Mucosa of rectum (tissue), 2 donors: Measurements from ENCODE around the gene MS4A8.
"Not testable (repeated sequence)": the region's sequence is repeated elsewhere in the genome, so short reads cannot be mapped to it uniquely, and the experiment has no call there.

Experiments used
- H3K27ac ChIP-seq, 2 donors: one replicate each; pipeline ENCODE4 v1.7.0; 2013; ENCODE audit warnings: inconsistent platforms in 2 of 2, low read depth in 2 of 2, low read length in 2 of 2
- H3K27me3 ChIP-seq, 2 donors: one replicate each; pipeline ENCODE4 v1.7.0; 2013; ENCODE audit warnings: low read length in 2 of 2; ENCODE audit not compliant: control insufficient read depth in 2 of 2, insufficient read depth in 2 of 2
- H3K36me3 ChIP-seq, 2 donors: one replicate each; pipeline ENCODE4 v1.7.0; 2013; ENCODE audit warnings: low read length in 2 of 2; ENCODE audit not compliant: control insufficient read depth in 2 of 2, insufficient read depth in 2 of 2
- H3K4me1 ChIP-seq, 2 donors: one replicate each; pipeline ENCODE4 v1.7.0; 2013; ENCODE audit warnings: low read length in 2 of 2, mild to moderate bottlenecking in 1 of 2; ENCODE audit not compliant: control insufficient read depth in 2 of 2, insufficient read depth in 2 of 2
- H3K4me3 ChIP-seq, 2 donors: one replicate each; pipeline ENCODE4 v1.7.0; 2013; ENCODE audit warnings: low read length in 2 of 2
- H3K9ac ChIP-seq, 2 donors: one replicate each; pipeline ENCODE4 v1.7.0; 2013; ENCODE audit warnings: low read length in 2 of 2, low read depth in 1 of 2, mild to moderate bottlenecking in 1 of 2
- H3K9me3 ChIP-seq, 2 donors: one replicate each; pipeline ENCODE4 v1.7.0; 2013; ENCODE audit warnings: low read length in 2 of 2; ENCODE audit not compliant: control insufficient read depth in 2 of 2
- donor health status: healthy.
- donor health status: Normal muscosa, but diverticular disease.

The MS4A8 gene

DNA sequence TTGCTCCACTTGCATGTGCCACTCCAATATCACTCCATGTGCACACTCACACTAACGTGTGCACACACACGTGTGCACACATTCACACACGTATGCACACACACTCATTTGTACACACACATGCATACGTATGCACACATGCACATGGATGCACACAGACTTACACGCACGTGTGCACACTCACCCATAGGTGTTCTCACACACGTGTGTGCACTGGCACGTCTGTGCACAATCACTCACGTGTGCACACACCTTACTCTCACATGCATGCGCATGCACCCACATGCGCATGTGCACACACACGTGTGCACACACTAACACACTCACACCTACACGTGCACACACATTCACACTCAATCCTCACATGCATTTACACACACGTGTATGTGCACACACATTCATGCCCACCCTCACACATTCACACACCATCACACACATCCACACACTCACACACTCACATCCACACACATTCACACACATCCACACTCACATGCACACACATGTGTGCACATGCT is 48.0 kb downstream of the MS4A8 start:
- Histone ChIP-seq H3K4me3 (no peak overlapping the region), H3K9ac (no peak overlapping the region), H3K27me3 (peaks cover 3% of the 10 kb centered on the region in 2 donors), H3K9me3 (no peaks in the 10 kb centered on the region), H3K27ac (no peak overlapping the region), H3K36me3 (no peaks in the 10 kb centered on the region), H3K4me1 (no peaks in the 10 kb centered on the region)

GRCh38 chr11:60748225-60748624 is 48.8 kb downstream of the MS4A8 start:
- no peak overlapping the region for H3K4me3 ChIP-seq
- H3K36me3 ChIP-seq = no peaks in the 10 kb centered on the region
- H3K4me1 ChIP-seq = no peaks in the 10 kb centered on the region
- no peak overlapping the region for H3K27ac ChIP-seq
- H3K9ac ChIP-seq = no peak overlapping the region
- H3K27me3 ChIP-seq = peaks cover 3% of the 10 kb centered on the region in 2 donors
- H3K9me3 ChIP-seq = no peaks in the 10 kb centered on the region

DNA sequence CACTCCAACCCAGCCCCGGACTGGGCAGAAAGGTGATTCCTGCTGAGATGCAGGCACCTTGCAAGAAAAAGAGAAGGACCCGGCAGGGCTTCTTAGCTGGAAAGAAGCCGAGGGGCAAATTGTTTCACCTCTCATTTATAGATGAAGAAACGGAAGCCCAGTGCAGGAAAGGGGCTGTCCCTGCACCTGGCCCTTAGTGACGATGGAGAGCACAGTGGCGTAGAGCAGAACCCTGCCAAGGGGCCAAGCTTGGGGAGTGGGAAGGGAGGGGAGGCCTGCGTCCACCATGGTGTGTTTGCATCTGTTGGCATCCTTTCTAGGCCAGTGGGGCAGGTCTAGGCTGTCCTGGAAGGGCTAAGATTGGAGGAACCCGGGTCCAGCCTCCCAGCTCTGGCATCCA is 49.4 kb downstream of the MS4A8 start:
- H3K36me3 ChIP-seq = no peaks in the 10 kb centered on the region
- H3K4me3 ChIP-seq = no peak overlapping the region
- no peaks in the 10 kb centered on the region for H3K9me3 ChIP-seq
- H3K27ac ChIP-seq = no peak overlapping the region
- no peak overlapping the region for H3K9ac ChIP-seq
- H3K27me3 ChIP-seq = peaks cover 0 to 3% of the 10 kb centered on the region in 2 donors
- no peaks in the 10 kb centered on the region for H3K4me1 ChIP-seq

- no peaks in the 10 kb centered on the region for H3K9me3 ChIP-seq
- H3K9ac ChIP-seq = no peak overlapping the region
- peaks cover 0 to 3% of the 10 kb centered on the region in 2 donors for H3K27me3 ChIP-seq
- H3K4me1 ChIP-seq = no peaks in the 10 kb centered on the region
- H3K36me3 ChIP-seq = no peaks in the 10 kb centered on the region
- no peak overlapping the region for H3K4me3 ChIP-seq
- H3K27ac ChIP-seq = no peak overlapping the region
These were observed 51.5 kb downstream of the MS4A8 start for GRCh38 chr11:60750911-60751310.

- Histone ChIP-seq H3K4me1 (no peaks in the 10 kb centered on the region), H3K9me3 (no peaks in the 10 kb centered on the region), H3K36me3 (no peaks in the 10 kb centered on the region), H3K4me3 (no peak overlapping the region), H3K27me3 (peaks cover 0 to 3% of the 10 kb centered on the region in 2 donors), H3K9ac (no peak overlapping the region), H3K27ac (no peak overlapping the region)
These were observed 53.9 kb downstream of the MS4A8 start for GRCh38 chr11:60753309-60753708.

DNA sequence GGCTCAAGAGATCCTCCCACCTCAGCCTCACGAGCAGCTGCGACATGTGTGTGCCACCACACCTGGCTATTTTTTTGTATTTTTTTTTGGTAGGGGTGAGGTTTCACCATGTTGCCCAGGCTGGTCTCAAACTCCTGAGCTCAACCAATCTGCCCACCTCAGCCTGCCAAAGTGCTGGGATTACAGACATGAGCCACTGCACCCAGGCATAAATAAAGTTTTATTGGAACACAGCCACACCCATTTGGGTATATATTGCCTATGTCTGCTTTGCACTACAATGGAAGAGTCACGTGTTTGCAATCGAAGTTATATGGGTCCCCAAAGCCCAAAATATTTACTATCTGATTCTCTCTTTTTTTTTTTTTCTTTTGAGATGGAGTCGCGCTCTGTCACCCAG is 55.5 kb downstream of the MS4A8 start:
- peaks cover 0 to 3% of the 10 kb centered on the region in 2 donors for H3K27me3 ChIP-seq
- no peak overlapping the region for H3K27ac ChIP-seq
- H3K9ac ChIP-seq = no peak overlapping the region
- H3K36me3 ChIP-seq = no peaks in the 10 kb centered on the region
- no peak overlapping the region for H3K4me3 ChIP-seq
- no peaks in the 10 kb centered on the region for H3K4me1 ChIP-seq
- no peaks in the 10 kb centered on the region for H3K9me3 ChIP-seq

- Histone ChIP-seq H3K4me3 (no peak within 1 kb of the TSS), H3K27me3 (peaks cover 0 to 4% of the 10 kb centered on the region in 2 donors), H3K9me3 (no peaks in the 10 kb centered on the region), H3K9ac (no peak within 1 kb of the TSS), H3K27ac (no peak within 1 kb of the TSS), H3K36me3 (no peaks in the 10 kb centered on the region), H3K4me1 (no peaks in the 10 kb centered on the region)
These were observed 57.1 kb downstream of the MS4A8 start, which contains the start of gene MS4A15 for GRCh38 chr11:60756307-60757032. TSS of gene MS4A15 (plus strand) at chr11:60756867. CDS start at chr11:60763734, 6,867 bp downstream.

DNA sequence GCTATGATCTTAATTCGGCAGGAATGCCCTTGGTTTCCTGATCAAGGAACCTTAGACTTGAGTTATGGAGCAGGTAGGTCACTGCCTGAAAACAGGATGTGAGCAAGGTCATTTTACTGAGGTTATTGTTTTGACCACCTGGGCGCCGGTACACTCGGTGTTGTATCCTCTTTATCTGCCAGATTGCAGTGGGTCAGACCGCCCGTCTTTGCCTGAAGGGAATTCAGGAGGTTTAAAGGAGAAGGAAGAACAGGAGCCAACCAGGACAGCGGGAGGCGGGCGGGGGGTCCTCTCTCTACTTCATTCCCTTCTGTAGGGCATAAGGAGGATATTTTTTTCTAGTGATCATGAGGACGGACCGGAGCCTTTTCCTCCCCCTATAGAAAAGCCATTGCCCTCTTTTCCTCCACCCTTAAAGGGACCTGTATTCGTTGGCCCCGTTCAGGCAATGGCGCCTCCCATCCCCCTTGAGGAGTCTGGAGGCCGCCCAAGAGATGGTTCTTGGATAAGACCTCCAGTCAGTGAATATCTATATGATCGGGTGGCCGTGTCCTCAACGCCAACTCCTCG is 57.9 kb downstream of the MS4A8 start:
- no peak overlapping the region for H3K27ac ChIP-seq
- H3K9ac ChIP-seq = no peak overlapping the region
- H3K36me3 ChIP-seq = no peaks in the 10 kb centered on the region
- H3K9me3 ChIP-seq = no peaks in the 10 kb centered on the region
- H3K4me1 ChIP-seq = no peaks in the 10 kb centered on the region
- H3K27me3 ChIP-seq = peaks cover 0 to 4% of the 10 kb centered on the region in 2 donors
- H3K4me3 ChIP-seq = no peak overlapping the region

DNA sequence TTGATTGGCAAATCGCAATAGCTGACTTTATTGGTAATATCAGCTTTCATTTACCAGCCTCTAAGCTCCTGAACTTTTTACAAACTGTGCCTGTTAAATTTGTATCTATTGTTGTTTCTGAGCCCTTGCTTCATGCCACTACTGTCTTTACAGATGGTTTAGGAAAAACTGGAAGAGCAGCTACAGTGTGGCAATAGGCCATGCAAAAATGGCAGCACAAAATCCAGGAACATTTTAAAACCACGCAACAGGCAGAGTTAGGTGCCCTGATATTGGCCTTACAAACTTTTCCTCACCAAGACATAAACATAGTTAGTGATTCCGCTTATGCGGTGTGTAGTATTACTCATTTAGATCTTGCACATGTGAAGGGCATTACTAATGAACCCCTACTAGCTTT is 59.3 kb downstream of the MS4A8 start:
- not testable (repeated sequence) for H3K27ac ChIP-seq, H3K36me3 ChIP-seq, H3K4me3 ChIP-seq, H3K27me3 ChIP-seq, H3K9me3 ChIP-seq, H3K4me1 ChIP-seq, H3K9ac ChIP-seq

GRCh38 chr11:60759438-60760225 is 60.2 kb downstream of the MS4A8 start:
- not testable (repeated sequence) for H3K4me1 ChIP-seq, H3K27me3 ChIP-seq, H3K27ac ChIP-seq, H3K9me3 ChIP-seq, H3K36me3 ChIP-seq, H3K9ac ChIP-seq, H3K4me3 ChIP-seq
